Measurements from ENCODE around the gene CD80.
"Not testable (repeated sequence)": the region's sequence is repeated elsewhere in the genome, so short reads cannot be mapped to it uniquely, and the experiment has no call there.

Gene CD80

GRCh38 chr3:119557877-119558269, 1.5 kb downstream of the CD80 start:
- H3K4me3 ChIP-seq (ENCODE audit: low read depth, low read length): peak overlapping the region; percentile 96
- no peak for DNase-seq (ENCODE audit: low read depth)
- no peak for TF ChIP-seq CTCF (IDR thresholded peaks at IDR 0.05; ENCODE audit: insufficient read depth, low read depth, low read length, missing control alignments)

GRCh38 chr3:119557192-119557876, 2.1 kb downstream of the CD80 start:
- no peak for TF ChIP-seq CTCF (IDR thresholded peaks at IDR 0.05; ENCODE audit: insufficient read depth, low read depth, low read length, missing control alignments)
- DNase-seq (ENCODE audit: low read depth): no peak
- peak overlapping the region; percentile 96 for H3K4me3 ChIP-seq (ENCODE audit: low read depth, low read length)

- TF ChIP-seq CTCF (IDR thresholded peaks at IDR 0.05; ENCODE audit: insufficient read depth, low read depth, low read length, missing control alignments): no peak
- no peak for DNase-seq (ENCODE audit: low read depth)
- peak overlapping the region; percentile 96 for H3K4me3 ChIP-seq (ENCODE audit: low read depth, low read length)
Observed at GRCh38 chr3:119555929-119556328, 3.5 kb downstream of the CD80 start.

- TF ChIP-seq CTCF (IDR thresholded peaks at IDR 0.05; ENCODE audit: insufficient read depth, low read depth, low read length, missing control alignments): no peak
- peak; percentile 50 for DNase-seq (ENCODE audit: low read depth)
- H3K4me3 ChIP-seq (ENCODE audit: low read depth, low read length): peak overlapping the region; percentile 96
Observed at GRCh38 chr3:119555309-119555735, 4.1 kb downstream of the CD80 start.

GRCh38 chr3:119553823-119554415, 5.5 kb downstream of the CD80 start:
- no peak for DNase-seq (ENCODE audit: low read depth)
- H3K4me3 ChIP-seq (ENCODE audit: low read depth, low read length): peak overlapping the region; percentile 96
- TF ChIP-seq CTCF (IDR thresholded peaks at IDR 0.05; ENCODE audit: insufficient read depth, low read depth, low read length, missing control alignments): no peak

GRCh38 chr3:119552928-119553327, 6.5 kb downstream of the CD80 start:
- peak overlapping the region; percentile 96 for H3K4me3 ChIP-seq (ENCODE audit: low read depth, low read length)
- DNase-seq (ENCODE audit: low read depth): not testable (repeated sequence)

GRCh38 chr3:119551598-119551997, 7.8 kb downstream of the CD80 start:
- DNase-seq (ENCODE audit: low read depth): peak; percentile 64
- no peak for TF ChIP-seq CTCF (IDR thresholded peaks at IDR 0.05; ENCODE audit: insufficient read depth, low read depth, low read length, missing control alignments)
- peak overlapping the region; percentile 96 for H3K4me3 ChIP-seq (ENCODE audit: low read depth, low read length)
